HS-5 (cell line): ENCODE measurements around the gene ERG28.
"Not testable (repeated sequence)": the region's sequence is repeated elsewhere in the genome, so short reads cannot be mapped to it uniquely, and the experiment has no call there.

Experiments used
- DNase-seq: peaks from one replicate; pipeline ENCODE4 v3.0.0-alpha.2; 2012; ENCODE audit warnings: low read depth

ERG28 gene

DNA sequence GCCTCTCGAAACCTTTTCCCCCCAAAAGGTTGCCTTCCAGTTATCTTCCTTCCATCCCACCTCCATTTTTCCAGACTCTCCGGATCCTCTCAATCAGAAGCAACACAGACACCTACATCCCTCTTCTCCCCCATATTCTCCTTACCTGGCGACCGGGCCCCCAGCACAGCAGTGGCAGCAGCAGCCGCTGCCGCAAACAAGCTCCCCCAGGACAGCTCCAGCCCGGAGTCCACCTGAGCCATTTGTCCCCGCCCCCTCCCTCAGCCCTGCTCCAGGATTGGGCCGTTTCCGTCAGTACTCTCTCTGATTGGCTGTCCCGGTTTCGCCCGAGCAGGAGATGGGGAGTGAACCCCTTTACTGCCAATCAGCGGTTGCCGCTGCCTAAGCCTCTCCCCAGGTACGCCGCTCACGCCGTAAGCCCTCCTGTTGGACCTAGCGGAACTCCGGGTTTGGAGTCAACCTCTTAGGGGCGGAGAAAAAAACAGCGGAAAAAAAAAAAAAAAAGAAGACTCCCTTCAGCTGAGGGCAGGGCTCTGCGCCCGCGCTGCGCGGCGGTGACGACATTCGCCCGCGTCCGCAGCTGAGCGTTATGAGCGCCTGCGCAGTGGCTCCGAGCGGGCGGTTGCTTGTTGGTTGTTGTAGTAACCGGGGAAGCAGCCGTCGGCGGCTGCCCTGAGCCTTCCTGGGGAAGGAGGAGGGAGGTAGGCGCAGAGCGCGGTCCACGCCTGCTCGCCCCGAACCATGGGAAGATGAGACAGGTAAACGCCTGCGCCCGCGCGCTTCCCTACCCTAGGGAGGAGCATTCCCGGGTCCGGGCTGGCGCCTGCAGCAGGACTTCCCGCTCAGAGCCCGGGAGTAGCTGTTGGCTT lies at the start of gene ERG28, which contains the start of gene TTLL5:
Gene ERG28, minus strand, starts transcription at position 247 of the 869 bp plus-strand sequence. CDS start 3,374 bp downstream, outside the sequence.
Gene TTLL5, plus strand, starts transcription at position 617 of the 869 bp plus-strand sequence. CDS start 1,904 bp downstream, outside the sequence.
- peak; percentile 95 for DNase-seq

- DNase-seq, result peak; percentile 19
These were observed 48.6 kb upstream of the ERG28 start for GRCh38 chr14:75709207-75709812.

- DNase-seq, result no peak
These were observed 44.3 kb upstream of the ERG28 start for GRCh38 chr14:75705014-75705413.

DNA sequence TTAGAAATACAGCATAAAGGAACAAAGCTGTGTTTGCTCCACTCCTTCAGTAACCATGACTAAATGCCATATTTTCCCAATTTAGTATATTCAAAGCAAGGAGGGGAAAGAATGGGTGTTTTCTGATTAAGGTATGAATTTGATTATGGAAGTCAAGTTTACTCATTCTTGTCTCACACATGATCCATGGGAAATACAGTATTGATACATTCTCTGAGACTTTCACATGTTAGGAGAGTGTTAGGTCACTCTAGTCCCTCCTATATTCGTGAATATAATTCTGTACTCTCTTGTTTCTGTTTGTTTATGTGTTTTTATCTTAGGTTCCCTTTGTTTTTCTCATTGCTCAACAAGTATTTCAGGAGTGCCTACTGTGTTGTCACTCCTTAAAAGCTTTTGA lies 42.8 kb upstream of the ERG28 start:
- DNase-seq, result no peak

GRCh38 chr14:75702616-75703261 lies 42.1 kb upstream of the ERG28 start:
- no peak for DNase-seq

GRCh38 chr14:75702122-75702521 lies 41.4 kb upstream of the ERG28 start:
- DNase-seq, result no peak

- no peak for DNase-seq
These were observed 39.6 kb upstream of the ERG28 start for GRCh38 chr14:75700295-75700694.

DNA sequence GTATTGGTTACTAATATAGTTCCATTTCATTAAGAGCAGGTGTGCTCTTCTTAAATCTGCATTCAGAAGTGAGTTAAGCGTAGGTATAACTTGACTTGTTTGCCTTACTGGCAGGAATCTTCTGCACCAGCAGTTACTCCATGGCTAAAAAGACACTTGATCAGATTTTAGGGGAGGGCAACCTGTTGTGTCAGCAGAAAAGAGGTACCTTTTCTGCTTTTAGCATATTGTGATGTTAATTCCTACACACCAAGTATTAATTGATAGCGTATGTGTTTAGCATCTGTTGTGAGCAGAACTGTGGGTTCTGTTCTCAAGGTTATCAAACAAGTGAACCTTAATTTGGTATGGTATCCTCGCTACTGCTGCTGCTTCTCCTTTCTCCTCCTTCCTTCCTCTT lies 38.7 kb upstream of the ERG28 start:
- no peak for DNase-seq

DNA sequence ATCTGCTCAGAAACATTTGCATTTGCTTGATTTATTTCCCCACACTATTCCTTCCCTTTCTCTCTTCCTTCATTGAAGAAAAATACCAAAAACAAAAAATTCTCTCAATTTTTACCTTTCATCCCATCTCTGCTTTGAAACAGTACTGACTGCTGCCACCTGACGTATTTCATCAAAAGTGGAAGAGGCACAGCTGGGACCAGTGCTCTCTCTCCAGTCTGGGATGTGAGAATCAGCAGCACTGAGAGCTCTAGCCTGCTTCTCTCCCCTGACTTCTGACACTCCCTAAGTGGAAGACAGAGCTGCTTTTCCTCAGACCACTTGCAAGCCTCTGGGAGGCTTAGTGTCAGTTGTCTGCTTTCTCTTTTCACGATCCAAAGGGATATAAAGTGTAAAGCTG lies 37.2 kb upstream of the ERG28 start:
- DNase-seq, result no peak

DNA sequence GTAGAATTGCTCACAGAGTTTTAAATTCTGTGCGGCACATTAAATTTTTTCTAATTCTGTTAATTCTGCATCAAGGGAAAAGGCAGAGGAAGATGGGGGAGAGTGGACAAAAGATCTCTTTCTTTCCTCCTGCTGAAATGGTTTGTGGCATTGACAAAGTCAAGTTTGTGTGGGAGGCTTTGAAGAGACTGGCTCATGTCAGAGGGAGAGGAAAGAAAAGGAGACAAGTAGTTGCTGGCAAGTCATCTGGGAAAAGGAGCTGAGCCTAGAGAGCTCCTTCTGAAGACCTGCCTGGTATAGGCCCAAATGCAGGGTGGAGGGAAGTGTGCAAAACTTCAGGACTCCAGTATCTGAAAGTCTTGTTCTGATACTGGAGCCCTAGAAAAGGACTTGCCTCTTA lies 36.7 kb upstream of the ERG28 start:
- DNase-seq, result no peak

- not testable (repeated sequence) for DNase-seq
These were observed 34.3 kb upstream of the ERG28 start for GRCh38 chr14:75695025-75695424.

DNA sequence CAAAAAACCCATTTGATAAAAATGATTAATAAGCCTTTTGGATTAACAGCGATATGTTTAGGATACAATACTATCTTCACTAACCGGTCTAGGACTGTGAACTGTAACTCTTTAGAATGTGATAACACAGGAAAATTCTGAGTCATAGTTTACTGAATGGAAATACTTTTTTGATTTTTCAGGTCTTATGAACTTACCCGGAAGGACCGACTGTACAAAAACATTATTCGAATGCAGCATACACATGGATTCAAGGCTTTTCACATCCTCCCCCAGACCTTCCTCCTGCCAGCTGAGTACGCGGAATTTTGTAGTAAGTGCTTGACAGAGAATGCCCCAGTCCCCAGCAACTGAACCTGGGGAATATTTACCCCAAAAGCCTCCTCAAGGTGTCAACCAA lies 29.3 kb upstream of the ERG28 start:
- no peak for DNase-seq

GRCh38 chr14:75689012-75689411 lies 28.3 kb upstream of the ERG28 start:
- DNase-seq, result no peak

DNA sequence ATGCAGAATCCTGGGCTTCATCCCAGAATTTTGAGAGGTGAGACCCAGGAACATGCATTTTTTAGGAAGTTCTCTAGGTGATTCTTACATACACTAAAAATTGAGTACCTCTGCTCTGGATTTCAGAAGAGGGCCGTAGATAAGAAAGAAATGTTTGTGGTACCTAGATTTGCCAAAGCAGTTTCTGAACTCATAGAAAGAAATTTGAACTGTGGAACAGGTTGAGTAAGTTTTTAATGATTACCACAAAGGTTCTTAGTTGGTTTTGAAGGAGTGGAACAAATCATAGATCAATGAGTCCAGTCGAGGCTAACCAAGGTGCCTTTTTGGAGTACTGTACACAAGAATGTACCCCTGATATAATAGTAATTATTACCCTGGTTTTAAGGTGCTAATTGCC lies 25.2 kb upstream of the ERG28 start:
- no peak for DNase-seq

- no peak for DNase-seq
These were observed 14.7 kb upstream of the ERG28 start for GRCh38 chr14:75675265-75675960.

GRCh38 chr14:75673345-75674035 lies 12.8 kb upstream of the ERG28 start:
- no peak for DNase-seq

GRCh38 chr14:75672605-75673192 lies 12.0 kb upstream of the ERG28 start:
- no peak for DNase-seq

DNA sequence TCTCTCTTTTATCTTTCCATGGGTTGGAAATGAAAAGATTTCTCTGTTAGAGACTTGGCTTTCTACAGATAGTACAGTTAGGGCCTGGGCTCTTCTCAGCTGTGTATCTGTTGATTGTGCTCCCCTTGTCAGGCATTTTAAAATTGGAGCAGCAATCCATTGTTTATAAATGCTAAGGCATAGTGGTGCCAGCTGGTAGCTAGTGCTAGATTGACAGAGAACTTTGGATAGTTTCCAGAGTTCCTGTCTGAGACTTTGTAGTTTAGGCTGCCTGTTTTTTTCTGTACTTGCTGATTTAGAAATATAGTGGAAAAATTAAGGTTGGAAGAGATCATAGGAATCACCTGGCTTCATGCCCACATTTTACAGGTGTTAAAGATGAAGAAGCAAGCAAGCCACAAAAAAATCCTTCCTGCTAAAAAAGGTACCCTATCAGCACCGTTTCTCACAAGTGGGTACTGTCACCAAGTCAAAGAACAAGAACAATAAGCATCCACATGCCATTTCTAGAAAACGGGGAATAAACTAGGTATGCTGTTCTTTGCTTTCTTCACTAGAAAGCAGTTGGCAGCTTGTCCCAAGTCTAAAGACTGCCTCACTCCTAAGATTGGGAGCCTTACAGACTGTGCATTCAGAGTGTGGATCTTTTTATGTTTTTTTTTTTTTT lies 6.6 kb upstream of the ERG28 start:
- DNase-seq, result no peak

- DNase-seq, result peak; percentile 25
These were observed 2.3 kb upstream of the ERG28 start for GRCh38 chr14:75662966-75663365.

DNA sequence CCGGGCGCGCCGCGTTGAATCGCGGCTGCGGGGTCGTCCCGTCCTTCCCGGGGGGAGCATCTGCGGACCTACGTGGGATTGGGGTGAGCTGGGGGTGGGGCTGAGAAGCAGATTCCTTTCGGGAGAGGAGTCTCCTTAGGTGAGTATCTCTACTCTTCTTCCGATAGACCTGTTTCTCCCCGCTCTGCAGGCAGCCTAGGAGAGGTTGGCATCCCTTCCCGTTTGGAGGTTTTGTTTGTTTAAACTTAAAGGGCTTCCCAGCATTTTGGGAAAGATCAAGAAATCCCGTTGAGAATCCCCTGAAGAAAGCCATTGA lies 781 bp upstream of the ERG28 start:
- peak; percentile 24 for DNase-seq

GRCh38 chr14:75660238-75660629 lies 442 bp downstream of the ERG28 start:
- DNase-seq, result no peak
